Activated CD4-positive, alpha-beta T cell treated with anti-CD3 and anti-CD28 coated beads, Interleukin-10, Interleukin-2, amounts not matched to agents 100 ng/mL and 50 ng/mL, durations not matched to agents 16 hours and 8 hours (primary cell): ENCODE data around the gene COX4I1.
"Not testable (repeated sequence)": the region's sequence is repeated elsewhere in the genome, so short reads cannot be mapped to it uniquely, and the experiment has no call there.

Experiments
- DNase-seq: peaks from one replicate; pipeline ENCODE4 v3.0.0-alpha.2; 2020

COX4I1 gene

DNA sequence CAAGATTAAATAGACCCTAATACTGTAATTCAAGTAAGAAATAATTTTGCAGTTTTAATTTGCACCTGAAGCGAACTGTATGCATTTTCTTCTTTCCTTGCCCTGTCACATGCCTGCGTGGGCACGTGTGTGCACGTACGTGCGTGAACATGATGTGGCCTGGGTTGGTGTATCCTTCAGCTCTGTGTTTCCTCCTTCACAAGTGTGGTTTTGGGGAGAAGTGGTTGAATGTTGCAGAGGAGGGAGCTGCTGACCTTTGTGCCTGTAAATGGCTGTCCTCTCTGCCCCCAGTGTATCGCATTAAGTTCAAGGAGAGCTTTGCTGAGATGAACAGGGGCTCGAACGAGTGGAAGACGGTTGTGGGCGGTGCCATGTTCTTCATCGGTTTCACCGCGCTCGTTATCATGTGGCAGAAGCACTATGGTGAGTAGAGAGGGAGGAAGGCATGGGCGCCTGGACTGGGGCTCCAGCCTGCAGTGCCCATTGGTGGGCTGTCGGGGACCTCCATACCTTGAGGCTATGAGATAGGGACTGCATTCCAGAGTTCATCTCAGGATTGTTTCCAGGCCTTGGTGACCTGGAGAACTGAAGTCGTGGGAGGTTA, 6.0 kb downstream of the COX4I1 start:
- DNase-seq, result no peak

DNA sequence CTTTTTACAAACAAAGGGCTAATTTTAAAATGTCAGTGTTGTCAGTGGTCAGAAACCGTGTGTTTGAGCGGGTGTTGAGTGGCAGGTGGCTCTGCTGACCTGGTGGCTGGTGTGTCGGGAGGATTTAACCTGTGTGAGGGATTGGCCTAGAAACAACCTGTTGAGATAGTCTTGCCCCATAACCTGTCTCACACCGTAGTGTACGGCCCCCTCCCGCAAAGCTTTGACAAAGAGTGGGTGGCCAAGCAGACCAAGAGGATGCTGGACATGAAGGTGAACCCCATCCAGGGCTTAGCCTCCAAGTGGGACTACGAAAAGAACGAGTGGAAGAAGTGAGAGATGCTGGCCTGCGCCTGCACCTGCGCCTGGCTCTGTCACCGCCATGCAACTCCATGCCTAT, 7.0 kb downstream of the COX4I1 start:
- DNase-seq, result no peak

DNA sequence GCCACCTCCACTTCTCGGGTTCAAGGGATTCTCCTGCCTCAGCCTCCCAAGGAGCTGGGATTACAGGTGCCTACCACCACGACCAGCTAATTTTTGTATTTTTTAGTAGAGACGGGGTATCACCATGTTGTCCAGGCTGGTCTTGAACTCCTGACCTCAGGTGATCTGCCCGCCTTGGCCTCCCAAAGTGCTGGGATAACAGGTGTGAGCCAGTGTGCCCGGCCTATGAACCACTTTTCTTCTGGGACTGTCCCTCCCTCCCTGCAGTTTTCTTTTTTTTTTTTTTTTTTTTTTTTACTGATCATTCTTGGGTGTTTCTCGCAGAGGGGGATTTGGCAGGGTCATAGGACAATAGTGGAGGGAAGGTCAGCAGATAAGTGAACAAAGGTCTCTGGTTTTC, 7.8 kb downstream of the COX4I1 start:
- not testable (repeated sequence) for DNase-seq

DNA sequence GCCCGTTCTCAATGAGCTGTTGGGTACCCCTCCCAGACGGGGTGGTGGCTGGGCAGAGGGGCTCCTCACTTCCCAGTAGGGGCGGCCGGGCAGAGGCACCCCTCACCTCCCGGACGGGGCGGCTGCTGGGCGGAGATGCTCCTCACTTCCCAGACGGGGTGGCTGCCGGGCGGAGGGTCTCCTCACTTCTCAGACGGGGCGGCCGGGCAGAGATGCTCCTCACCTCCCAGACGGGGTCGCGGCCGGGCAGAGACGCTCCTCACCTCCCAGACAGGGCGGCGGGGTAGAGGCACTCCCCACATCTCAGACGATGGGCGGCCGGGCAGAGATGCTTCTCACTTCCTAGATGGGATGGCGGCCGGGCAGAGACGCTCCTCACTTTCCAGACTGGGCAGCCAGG, 8.6 kb downstream of the COX4I1 start:
- DNase-seq, result not testable (repeated sequence)

DNA sequence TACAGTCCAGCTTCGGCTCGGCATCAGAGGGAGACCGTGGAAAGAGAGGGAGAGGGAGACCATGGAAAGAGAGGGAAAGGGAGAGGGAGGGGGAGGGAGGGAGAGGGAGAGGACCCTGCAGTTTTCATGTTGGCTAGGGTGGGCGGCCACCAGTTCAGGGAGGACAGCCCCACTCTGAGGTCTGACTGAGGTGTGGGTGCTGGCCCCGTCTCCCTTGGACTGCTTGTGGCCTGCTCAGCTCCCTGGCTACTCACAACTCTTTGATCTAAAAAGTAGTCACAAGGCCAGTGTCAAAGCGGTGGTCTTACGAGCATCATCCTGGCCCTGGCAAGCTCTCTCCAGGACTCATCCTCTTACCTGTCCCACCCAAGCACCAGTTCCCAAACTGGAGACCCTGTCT, 9.4 kb downstream of the COX4I1 start:
- no peak for DNase-seq

DNA sequence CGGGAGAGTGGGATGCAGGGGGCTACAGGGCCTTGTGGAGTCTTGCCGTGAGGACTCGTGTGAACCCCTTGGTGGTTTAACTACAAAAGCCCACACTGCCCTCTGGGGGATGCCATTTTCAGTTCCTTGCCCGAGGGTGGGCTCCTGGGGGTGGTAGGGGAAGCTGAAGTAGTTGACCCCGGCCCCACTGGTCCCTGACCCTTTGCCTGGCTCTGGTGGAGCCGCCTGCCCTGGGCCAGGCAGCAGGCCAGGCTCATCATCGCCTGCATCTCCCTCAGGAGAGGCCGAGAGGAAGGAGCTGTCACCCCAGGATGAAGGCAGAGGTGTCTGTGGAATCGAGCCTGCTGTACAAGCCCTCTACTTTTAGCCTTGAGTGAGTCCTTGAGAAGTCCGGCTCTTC, 10.2 kb downstream of the COX4I1 start:
- DNase-seq, result no peak

DNA sequence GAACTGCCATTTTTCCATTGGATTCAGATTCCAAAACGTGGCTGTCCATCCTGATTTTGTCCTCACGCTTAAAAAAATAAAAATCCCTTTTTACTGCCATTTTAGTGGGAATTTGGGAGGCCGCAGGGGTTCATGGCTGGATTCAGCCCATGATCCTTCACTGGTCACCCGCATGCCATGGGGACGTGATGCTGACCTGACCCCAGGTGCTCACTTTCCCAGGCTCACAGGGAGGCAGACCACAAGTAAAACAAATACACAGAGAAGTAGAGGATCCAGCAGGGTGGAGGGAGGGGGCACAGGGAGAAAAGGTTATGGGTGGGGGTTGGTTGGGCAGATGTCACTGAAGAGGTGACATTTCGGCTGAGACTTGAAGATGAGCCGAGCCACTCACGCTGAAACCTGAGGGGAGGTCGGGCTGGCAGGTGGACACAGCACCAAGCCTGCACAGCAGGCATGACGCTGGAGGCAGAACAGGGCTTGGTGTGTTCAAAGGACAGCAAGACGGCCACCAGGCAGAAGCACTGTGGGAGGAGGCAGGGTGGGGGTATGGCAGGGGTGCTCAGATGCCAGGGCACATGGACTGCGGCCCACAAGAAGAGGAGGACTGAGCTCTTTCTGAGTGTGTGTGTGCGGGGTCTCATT, 10.7 kb downstream of the COX4I1 start:
- no peak for DNase-seq

DNA sequence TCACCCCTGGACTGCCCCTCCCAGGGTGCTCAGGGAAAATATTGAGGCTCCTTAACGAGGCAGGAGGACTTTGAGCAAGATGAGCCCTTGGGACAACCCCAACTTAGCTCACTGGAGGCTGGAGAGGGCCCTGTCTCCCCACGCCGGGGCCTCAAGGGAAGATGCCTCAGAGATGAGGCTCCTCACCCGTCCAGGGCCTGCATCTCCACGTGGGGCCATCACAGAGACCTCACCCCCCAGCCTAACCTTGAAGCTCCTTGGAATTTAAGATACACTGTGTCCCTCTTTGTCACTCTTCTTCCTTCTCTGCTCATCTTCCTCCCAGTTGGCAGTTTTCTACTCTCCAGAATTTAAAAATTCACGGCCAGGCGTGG, 11.2 kb downstream of the COX4I1 start:
- DNase-seq, result no peak

DNA sequence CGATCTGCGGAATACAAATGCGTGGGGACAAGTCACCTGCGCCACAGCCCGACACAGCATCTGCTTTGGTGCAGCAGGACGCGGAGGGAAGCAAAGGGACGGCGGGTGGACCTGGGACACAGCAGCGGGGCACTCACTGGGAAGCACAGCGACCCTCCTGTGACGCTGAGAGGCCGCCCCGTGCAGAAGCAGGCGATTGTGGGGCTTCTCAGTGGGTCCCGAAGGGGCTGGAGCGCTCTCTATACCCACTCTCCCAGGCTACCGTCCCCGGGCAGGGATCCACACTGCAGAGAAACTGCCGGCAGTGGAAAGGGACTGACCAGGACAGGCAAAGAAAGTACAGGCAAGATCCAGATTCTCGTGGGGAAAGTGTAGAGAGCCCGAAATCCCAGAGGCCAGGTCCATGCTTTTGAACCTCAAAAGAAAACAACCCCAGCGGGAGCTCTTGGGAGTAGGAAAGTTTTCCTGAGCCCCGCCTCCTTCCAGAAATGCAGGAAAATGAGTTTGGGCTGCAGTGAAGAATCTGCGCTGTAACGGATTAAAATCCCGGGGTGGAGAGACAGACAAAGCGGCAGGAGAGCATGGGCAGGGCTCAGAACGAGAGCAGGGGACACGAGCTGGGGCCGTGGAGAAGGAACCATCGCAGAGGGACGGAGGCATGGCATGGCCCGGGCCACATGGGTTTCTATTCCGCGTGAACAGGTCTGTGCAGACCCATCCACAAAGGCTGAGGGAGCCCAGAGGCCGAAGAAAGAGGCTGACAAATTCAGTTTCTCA, 12.7 kb downstream of the COX4I1 start:
- no peak for DNase-seq

DNA sequence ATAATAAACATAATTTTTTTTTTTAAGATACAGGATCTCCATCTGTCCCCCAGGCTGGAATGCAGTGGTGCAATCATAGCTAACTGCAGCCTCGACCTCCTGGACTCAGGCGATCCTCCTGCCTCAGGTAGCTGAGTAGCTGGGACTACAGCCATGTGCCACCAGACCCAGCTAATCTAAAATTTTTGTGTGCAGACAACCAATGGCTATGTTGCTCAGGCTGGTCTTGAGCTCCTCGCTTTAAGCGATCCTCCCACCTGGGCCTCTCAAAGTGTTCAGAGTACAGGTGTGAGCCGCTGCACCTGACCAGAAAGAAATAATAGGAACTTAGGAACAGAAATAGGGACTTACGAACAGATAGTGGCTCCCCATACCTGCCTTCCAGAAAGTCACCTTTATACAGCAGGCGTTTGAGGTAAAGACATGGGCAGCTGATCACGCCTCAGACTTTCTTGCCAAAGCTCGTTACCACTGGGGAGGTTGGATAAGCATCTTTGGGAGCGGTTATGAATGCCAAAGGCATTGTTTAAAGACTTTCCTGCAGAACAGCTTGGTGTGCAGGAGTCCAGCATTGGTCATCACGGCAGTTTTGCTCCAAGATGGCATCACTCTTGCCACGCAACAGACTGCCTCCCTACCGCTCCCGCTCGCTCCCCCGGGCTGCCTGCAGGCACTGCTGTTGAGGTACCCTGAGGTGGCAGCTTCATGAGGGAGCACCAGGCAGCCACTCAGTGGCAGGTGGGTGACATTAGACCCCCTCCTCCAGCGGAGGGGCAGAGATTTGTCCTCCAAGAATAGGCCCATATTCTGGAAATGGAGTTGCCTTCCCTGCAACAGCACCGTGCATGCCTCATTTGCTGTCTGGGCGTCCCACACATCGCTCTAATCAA, 13.6 kb downstream of the COX4I1 start:
- DNase-seq, result no peak

DNA sequence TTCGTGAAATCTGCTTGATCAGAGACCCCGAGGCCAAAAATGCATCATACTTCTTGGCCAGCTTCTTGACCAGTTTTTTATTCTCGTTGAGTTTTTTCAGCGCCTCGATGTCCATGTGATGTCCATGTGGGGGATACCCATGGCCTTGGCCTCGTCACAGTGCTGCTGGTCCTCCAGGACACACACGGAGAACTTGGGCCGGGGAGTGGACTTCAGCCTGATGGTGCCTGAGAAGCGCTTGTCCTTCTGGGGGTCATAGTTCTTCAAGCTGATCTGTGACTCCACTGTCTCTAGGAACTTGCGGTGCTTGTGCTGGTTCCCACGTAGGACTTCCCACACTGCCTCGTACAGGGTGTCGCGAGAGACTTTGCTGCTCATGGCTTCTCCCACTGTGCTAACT, 16.7 kb downstream of the COX4I1 start:
- DNase-seq, result no peak

DNA sequence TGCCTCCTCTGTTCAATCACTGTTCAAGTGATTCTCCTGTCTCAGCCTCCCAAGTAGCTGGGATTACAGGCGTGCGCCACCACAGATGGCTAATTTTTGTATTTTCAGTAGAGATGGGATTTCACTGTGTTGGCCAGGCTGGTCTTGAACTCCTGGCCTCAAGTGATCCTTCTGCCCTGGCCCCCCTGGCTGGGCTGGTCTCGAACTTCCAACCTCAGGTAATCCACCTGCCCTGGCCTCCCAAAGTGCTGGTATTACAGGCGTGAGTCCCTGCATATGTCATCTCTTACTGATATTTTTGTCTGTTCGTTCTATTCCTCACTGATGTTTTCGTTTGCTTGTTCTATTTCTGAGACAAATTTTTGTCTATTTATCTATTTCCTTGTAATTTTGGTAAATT, 17.7 kb downstream of the COX4I1 start:
- not testable (repeated sequence) for DNase-seq

DNA sequence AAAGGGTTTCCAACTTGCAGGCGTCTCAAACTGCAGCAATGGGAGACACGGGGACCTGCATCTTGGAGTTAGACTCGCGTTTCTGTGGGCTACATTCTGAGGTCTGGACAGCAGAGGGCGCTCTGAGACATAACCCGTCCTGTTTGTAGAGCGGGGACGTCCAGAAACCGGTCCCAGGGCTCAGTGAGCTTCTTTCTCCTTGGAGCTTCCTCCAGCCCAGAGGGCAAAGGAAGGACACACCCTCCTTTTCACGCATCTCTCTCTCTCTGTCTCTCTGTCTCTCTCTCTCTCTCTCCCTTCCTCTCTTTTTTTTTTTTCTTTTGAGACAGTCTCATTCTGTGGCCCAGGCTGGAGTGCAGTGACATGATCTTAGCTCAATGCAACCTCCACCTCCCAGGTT, 19.8 kb downstream of the COX4I1 start:
- DNase-seq, result peak; percentile 84

DNA sequence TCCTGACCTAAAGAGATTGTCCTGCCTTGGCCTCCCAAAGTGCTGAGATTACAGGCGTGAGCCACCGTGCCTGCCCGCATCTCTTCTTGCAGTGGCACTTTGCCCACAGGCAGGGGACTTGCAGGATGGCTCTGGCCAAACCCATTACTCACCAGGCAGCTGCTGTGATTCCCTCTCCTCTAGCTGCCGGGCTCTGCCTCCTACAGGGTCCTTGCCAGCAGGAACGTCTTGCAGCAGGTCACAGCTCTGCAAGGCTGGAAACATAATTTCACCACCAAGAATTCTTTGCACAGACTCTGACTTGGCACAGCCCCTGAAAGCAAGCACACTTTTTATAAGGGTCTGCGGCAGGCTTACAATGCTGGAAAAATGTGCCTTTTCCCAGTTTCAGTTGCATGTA, 20.3 kb downstream of the COX4I1 start:
- no peak for DNase-seq

DNA sequence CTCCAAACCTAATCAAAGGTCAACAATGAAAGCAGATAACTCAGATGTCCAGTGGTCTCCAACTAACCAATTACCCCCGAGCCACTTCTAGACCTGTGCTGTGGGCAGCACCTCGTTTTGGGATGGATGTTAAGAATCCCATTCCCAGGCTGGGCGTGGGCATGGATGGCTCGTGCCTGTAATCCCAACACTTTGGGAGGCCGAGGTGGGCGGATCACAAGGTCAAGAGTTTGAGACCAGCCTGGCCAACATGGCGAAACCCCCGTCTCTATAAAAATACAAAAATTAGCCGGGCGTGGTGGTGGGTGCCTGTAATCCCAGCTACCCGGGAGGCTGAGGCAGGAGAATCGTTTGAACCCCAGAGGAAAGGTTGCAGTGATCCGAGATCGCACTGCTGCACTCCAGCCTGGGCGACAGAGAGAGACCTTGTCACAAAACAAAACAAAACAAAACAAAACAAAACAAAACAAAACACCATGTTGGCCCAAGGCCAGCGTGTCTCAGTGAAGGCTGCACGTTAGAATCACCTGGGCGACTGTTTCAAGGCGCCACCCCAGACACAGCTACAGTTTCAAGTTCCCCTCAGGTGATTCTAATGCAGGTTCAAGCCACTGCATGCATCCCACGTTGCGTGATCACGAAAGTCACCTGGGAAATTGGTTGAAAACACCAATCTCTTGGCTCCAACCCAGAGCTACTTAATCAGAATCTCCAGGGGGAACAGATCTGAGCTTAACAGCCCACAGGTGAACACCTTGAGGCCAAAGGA, 21.3 kb downstream of the COX4I1 start:
- no peak for DNase-seq

DNA sequence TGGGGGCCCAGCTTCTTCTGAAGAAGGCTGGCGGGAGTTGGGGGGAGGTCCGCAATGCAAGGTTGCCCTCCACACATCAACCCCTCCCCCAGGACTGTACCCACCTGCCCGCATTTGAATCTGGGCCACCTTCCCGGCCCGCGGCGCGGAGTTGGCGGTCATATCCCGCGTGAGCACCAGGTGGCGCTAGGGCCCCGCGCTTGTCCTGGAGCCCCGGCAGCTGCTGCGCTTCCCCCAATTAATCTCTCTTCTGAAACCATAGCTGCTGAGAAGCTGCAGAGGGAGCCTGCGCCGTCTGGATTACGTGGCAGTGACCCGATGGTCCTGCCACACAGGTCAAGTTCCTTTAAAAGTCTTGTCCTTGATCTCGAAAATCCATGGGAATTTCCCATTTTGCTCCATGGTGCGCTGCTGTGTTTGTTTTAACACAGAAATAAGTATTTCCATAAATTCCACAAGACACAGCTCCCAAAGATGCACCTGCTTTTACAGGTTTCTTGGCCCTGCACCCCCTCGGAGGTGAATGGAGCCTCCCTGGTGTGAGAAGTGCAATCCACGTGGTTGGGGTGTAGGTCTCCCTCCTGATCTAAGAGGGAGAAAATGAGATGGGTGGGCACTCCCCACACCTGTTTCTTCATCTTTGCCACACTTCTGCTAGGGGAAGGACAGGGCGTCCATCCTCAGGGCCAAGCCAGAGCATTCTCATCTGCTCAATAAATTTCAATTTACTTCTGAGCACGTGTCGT, 22.1 kb downstream of the COX4I1 start:
- peak; percentile 80 for DNase-seq

DNA sequence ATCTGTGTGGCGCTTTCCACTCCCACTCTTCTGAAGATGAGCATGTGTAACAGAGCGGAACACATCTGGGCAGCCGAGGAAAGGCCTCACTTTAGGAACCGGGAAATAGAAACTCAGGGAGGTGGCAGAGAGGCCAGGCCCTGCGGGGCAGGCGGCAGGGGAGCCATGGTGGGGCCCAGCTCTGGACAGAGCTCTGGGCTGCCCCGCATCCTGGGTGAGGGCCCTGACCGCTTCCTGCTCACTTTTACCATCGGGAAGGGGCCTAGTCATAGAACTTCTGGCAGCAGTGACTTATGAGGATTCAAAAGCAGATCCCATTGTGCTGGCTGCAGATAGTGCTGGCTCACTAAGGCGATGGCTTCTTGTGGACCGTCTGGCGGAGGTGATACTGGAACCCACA, 22.6 kb downstream of the COX4I1 start:
- no peak for DNase-seq

DNA sequence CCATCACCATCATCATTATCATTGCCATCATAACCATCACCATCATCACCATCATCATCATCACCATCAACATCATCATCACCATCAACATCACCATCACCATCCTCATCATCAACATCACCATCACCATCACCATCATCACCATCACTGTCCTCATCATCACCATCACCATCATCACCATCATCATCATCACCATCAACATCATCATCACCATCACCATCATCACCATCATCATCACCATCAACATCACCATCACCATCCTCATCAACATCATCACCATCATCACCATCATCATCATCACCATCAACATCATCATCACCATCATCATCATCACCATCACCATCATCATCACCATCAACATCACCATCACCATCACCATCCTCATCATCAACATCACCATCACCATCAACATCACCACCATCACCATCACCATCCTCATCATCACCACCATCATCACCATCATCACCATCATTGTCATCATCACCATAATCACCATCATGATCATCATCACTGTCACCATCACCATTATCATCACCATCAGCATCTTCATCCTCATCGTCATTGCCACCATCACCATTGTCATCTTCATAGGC, 23.9 kb downstream of the COX4I1 start:
- DNase-seq, result no peak

DNA sequence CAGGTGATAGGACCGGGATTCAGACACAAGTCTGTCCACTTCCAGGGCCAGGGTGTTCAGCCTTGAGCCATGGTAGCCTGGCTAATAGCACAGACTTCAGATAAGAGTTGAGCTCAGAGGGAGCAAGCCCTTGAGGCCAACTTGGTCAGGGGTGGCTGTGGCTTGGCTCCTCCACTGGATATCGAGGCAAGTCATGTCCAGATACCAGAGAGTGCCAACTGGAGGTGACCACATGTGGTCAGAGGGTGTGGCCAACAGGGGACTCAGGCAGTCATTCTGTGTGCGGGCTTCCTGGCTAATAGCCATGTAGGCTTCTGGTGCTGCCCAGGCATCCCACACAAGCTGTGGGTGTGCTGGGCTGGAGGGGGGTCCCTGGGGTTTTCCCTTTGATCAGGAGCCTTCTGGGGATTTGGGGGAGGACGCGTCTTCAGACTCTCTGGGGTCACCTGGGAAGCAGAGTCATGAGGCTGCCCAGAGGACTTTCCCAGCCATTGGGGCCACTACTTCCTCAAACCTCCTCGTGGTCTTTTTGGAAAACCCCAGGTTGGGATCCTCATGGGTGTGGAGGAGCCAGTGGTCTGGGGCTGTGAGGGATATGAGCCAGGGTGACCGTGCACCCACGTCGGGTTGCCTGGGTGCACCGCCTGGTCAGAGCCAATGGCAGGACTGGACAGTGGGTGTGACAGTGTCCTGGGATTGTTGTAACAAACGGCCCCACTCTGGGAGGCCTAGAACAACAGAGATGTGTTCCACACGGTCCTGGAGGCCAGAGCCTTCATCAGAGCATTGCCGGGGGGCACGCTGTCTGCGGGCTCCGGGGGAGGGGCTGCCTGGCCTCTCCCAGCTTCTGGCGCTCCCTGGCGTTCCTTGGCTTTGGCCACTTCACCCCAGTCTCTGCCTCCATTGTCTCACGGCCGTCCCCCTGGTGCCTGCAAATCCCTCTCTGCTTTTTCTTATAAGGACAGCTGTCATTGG, 25.0 kb downstream of the COX4I1 start:
- DNase-seq, result no peak

DNA sequence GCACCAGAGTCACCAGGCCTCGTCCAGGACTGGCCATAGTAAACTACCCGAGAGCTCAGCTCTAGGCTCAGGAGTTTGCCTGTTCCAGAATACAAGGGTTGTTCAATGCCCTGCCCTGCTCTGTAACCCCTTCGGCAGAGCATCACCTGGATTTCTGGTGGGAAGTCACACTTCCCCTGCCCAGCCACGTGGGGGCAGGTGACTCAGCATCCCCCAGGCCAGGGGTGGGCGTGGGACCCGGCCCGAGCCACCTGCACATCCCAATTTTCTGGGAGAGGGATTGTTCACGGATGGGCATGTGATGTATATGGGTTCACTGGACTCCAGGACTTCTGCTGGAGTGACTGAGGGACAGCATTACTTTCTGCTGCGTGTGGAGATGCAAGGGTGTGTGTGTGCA, 25.8 kb downstream of the COX4I1 start:
- DNase-seq, result no peak
